MV-4-11 (cell line): ENCODE measurements around the gene TRAF5.

Experiments used
- DNase-seq: peaks from one replicate; lab custom pipeline; 2025; lab: John Stamatoyannopoulos, UW

The TRAF5 gene

GRCh38 chr1:211328084-211328694 lies 1.6 kb downstream of the TRAF5 start:
- DNase-seq: no peak

- DNase-seq: no peak
Observed at GRCh38 chr1:211328866-211329475, 2.3 kb downstream of the TRAF5 start.

GRCh38 chr1:211329764-211330201 lies 3.1 kb downstream of the TRAF5 start:
- no peak for DNase-seq

GRCh38 chr1:211330282-211330936 lies 3.8 kb downstream of the TRAF5 start:
- DNase-seq: no peak

- DNase-seq: no peak
Observed at GRCh38 chr1:211331011-211331709, 4.5 kb downstream of the TRAF5 start.

GRCh38 chr1:211332036-211332616 lies 5.5 kb downstream of the TRAF5 start:
- DNase-seq: no peak

GRCh38 chr1:211332830-211333229 lies 6.2 kb downstream of the TRAF5 start:
- DNase-seq: no peak

GRCh38 chr1:211333906-211334305 lies 7.3 kb downstream of the TRAF5 start:
- no peak for DNase-seq

GRCh38 chr1:211334986-211335385 lies 8.4 kb downstream of the TRAF5 start:
- no peak for DNase-seq

- DNase-seq: no peak
Observed at GRCh38 chr1:211335522-211336157, 9.0 kb downstream of the TRAF5 start.

GRCh38 chr1:211336161-211336560 lies 9.5 kb downstream of the TRAF5 start:
- no peak for DNase-seq

- DNase-seq: no peak
Observed at GRCh38 chr1:211336775-211337174, 10.1 kb downstream of the TRAF5 start.

GRCh38 chr1:211337430-211338223 lies 11.0 kb downstream of the TRAF5 start:
- DNase-seq: no peak

- DNase-seq: no peak
Observed at GRCh38 chr1:211338224-211338620, 11.6 kb downstream of the TRAF5 start.

- DNase-seq: no peak
Observed at GRCh38 chr1:211339631-211340041, 13.0 kb downstream of the TRAF5 start.

GRCh38 chr1:211340622-211341507 lies 14.2 kb downstream of the TRAF5 start:
- DNase-seq: peak; percentile 15

- no peak for DNase-seq
Observed at GRCh38 chr1:211341999-211342398, 15.4 kb downstream of the TRAF5 start.

GRCh38 chr1:211343607-211344006 lies 17.0 kb downstream of the TRAF5 start:
- DNase-seq: no peak

- no peak for DNase-seq
Observed at GRCh38 chr1:211344152-211344618, 17.6 kb downstream of the TRAF5 start.

GRCh38 chr1:211345719-211346118 lies 19.1 kb downstream of the TRAF5 start:
- no peak for DNase-seq
